Neural cell (in vitro differentiated cells): ENCODE results near the gene ASXL1. TPM values are rescaled to one million over a fixed set of nuclear protein-coding genes. Genes with fewer than 3 reads are reported as not detected.

ENCODE experiments used
- H2AFZ ChIP-seq: fragments of 200-600, 300-800 bp; sonication (generic), shearing (Covaris generic); 2 replicates; pipeline ENCODE4 v1.6.0; 2014; ENCODE audit warnings: low read depth, mild to moderate bottlenecking, antibody characterized with exemption, low read length, moderate library complexity
- H3F3A ChIP-seq: fragments of 200-600 bp; shearing (Covaris generic); 2 replicates; pipeline ENCODE4 v1.6.1; 2016; ENCODE audit warnings: mild to moderate bottlenecking, moderate library complexity, mixed read lengths, antibody characterized with exemption, low read length; ENCODE audit not compliant: insufficient read depth, poor library complexity, severe bottlenecking
- H3K27ac ChIP-seq: fragments of 200-600, 300-800 bp; sonication (generic), shearing (Covaris generic); 2 replicates; pipeline ENCODE4 v1.5.1; 2014; ENCODE audit warnings: mild to moderate bottlenecking, low read length, moderate library complexity
- H3K27me3 ChIP-seq: fragments of 300-800, 200-600 bp; sonication (generic), shearing (Covaris generic); 2 replicates; pipeline ENCODE4 v1.6.0; 2014; ENCODE audit warnings: mild to moderate bottlenecking, low read depth, low read length, moderate library complexity; ENCODE audit not compliant: insufficient read depth
- H3K36me3 ChIP-seq: fragments of 300-800, 200-600 bp; sonication (generic), shearing (Covaris generic); 2 replicates; pipeline ENCODE4 v1.5.1; 2014; ENCODE audit warnings: mild to moderate bottlenecking, antibody characterized with exemption, low read length, moderate library complexity; ENCODE audit not compliant: insufficient read depth
- H3K4me2 ChIP-seq: fragments of 300-800, 200-600 bp; sonication (generic), shearing (Covaris generic); 2 replicates; pipeline ENCODE4 v1.6.0; 2014; ENCODE audit warnings: mild to moderate bottlenecking, low read length
- H3K4me3 ChIP-seq: fragments of 300-800, 200-600 bp; sonication (generic), shearing (Covaris generic); 2 replicates; pipeline ENCODE4 v1.5.1; 2014; ENCODE audit warnings: mild to moderate bottlenecking, low read length, moderate library complexity
- H3K79me2 ChIP-seq: fragments of 200-600 bp; shearing (Covaris generic); replicated peaks from 2 replicates; pipeline ENCODE4 v1.6.0; 2014; ENCODE audit warnings: mild to moderate bottlenecking, low read length, moderate library complexity; ENCODE audit not compliant: insufficient read depth
- H3K9ac ChIP-seq: fragments of 300-800, 200-600 bp; sonication (generic), shearing (Covaris generic); 2 replicates; pipeline ENCODE4 v1.6.1; 2016; ENCODE audit warnings: mild to moderate bottlenecking, low read length, mixed read lengths
- H3K9me2 ChIP-seq: fragments of 200-600 bp; shearing (Covaris generic); 2 replicates; pipeline ENCODE4 v1.6.1; 2016; ENCODE audit warnings: mild to moderate bottlenecking, low read length, mixed read lengths; ENCODE audit not compliant: insufficient read depth
- H3K9me3 ChIP-seq: fragments of 200-600, 300-800 bp; sonication (generic), shearing (Covaris generic); 2 replicates; pipeline ENCODE4 v1.6.1; 2016; ENCODE audit warnings: mild to moderate bottlenecking, mixed run types, low read length, moderate library complexity, mixed read lengths
- H4K20me1 ChIP-seq: fragments of 200-600 bp; shearing (Covaris generic); 2 replicates; pipeline ENCODE4 v1.6.1; 2016; ENCODE audit warnings: mild to moderate bottlenecking, mixed run types; ENCODE audit not compliant: insufficient read depth
- EP300 ChIP-seq: fragments of 450-650 bp; conservative IDR thresholded peaks from 2 replicates; pipeline ENCODE4 v1.6.1; 2014; ENCODE audit warnings: antibody characterized with exemption, mild to moderate bottlenecking, moderate library complexity; ENCODE audit not compliant: poor library complexity, severe bottlenecking
- EZH2 ChIP-seq: fragments of 200-600, 300-800 bp; shearing (Covaris generic), sonication (generic); IDR thresholded peaks from 2 replicates; pipeline ENCODE4 v1.6.1; 2014; ENCODE audit warnings: antibody characterized with exemption, low read length, borderline replicate concordance, mild to moderate bottlenecking; ENCODE audit not compliant: insufficient read depth, poor library complexity, severe bottlenecking
- MXI1 ChIP-seq: fragments of 450-650 bp; conservative IDR thresholded peaks from 2 replicates; pipeline ENCODE4 v1.6.1; 2014; ENCODE audit warnings: antibody characterized with exemption, mild to moderate bottlenecking; ENCODE audit not compliant: poor library complexity, severe bottlenecking
- POLR2AphosphoS5 ChIP-seq: IDR thresholded peaks from 2 replicates; pipeline ENCODE4 v1.6.1; 2012
- RAD21 ChIP-seq: fragments of 450-650 bp; conservative IDR thresholded peaks from 2 replicates; pipeline ENCODE4 v1.6.1; 2014; ENCODE audit warnings: antibody characterized with exemption, mild to moderate bottlenecking, moderate library complexity
- SMC3 ChIP-seq: fragments of 450-650 bp; conservative IDR thresholded peaks from 2 replicates; pipeline ENCODE4 v1.6.1; 2014; ENCODE audit warnings: antibody characterized with exemption, mild to moderate bottlenecking, moderate library complexity; ENCODE audit not compliant: poor library complexity
- TAF1 ChIP-seq: IDR thresholded peaks from 2 replicates; pipeline ENCODE4 v1.6.1; 2012; ENCODE audit warnings: low read depth
- polyA plus RNA-seq: library from polyadenylated mRNA; depleted of rRNA; stranded (reverse); fragments of >200 nt; gene quantifications from 2 replicates; pipeline ENCODE4 v1.2.3, GENCODE V29; 2014
- TF ChIP-seq, protein P1 (sequence below): fragments of 450-650 bp; IDR thresholded peaks from 2 replicates; pipeline ENCODE4 v1.5.1; 2014; ENCODE audit warnings: antibody characterized with exemption, mild to moderate bottlenecking, moderate library complexity; ENCODE audit not compliant: poor library complexity, severe bottlenecking
- TF ChIP-seq, protein P2 (sequence below): IDR thresholded peaks from 2 replicates; pipeline ENCODE4 v1.6.1; 2012; ENCODE audit warnings: borderline replicate concordance

ASXL1 gene
- polyA plus RNA-seq, 1 donor from 2014 or later: 45.9 TPM

DNA sequence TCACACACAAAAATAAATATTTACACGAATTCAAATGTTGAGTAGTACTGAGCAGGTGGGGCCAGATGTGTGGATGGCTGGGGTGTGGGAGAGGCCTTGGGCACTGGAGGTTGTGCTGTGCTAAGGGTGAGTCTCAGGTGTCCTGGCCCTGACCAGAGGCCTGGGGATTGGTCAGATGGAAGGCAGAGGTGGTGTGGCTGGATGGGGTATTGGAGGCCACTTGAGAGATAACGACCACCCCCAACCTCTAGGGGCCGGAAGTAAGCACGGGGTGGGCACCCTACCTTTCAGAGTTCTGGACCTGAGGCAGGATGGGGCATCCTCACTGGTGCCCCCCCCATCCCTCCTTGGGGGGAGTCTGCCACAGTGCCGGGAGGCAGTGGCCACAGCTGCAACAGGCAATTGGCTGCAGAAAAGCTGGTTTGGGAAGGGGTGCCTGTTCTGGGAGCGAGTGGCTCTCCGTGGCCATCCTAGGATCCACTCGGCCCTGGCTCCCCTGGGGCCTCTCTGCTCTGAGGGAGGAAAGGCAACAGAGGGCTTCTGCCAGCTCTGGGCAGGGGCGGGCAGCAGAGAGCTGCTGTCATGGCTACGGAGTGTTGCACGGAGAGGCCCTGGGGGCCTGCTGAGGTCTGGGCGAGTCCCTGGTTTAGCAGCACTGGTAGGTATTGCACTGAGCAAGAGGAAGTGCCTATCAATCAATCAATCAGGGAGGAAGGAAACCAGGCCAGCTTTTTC lies 87.6 kb downstream of the ASXL1 start:
- H3K79me2 ChIP-seq: no peaks in the 10 kb centered on the region
- peaks cover 8% of the 10 kb centered on the region for H3K36me3 ChIP-seq
- no peak overlapping the region for H3K9ac ChIP-seq
- no peak overlapping the region for H2AFZ ChIP-seq
- no peaks in the 10 kb centered on the region for H3K27me3 ChIP-seq
- no peaks in the 10 kb centered on the region for H3F3A ChIP-seq
- TF ChIP-seq EP300 (no peak), EZH2 (no peak), POLR2AphosphoS5 (no peak), TAF1 (no peak), SMC3 (no peak), MXI1 (no peak), RAD21 (no peak)
- TF ChIP-seq, protein P1, sequence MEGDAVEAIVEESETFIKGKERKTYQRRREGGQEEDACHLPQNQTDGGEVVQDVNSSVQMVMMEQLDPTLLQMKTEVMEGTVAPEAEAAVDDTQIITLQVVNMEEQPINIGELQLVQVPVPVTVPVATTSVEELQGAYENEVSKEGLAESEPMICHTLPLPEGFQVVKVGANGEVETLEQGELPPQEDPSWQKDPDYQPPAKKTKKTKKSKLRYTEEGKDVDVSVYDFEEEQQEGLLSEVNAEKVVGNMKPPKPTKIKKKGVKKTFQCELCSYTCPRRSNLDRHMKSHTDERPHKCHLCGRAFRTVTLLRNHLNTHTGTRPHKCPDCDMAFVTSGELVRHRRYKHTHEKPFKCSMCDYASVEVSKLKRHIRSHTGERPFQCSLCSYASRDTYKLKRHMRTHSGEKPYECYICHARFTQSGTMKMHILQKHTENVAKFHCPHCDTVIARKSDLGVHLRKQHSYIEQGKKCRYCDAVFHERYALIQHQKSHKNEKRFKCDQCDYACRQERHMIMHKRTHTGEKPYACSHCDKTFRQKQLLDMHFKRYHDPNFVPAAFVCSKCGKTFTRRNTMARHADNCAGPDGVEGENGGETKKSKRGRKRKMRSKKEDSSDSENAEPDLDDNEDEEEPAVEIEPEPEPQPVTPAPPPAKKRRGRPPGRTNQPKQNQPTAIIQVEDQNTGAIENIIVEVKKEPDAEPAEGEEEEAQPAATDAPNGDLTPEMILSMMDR: no peak
- TF ChIP-seq, protein P2, sequence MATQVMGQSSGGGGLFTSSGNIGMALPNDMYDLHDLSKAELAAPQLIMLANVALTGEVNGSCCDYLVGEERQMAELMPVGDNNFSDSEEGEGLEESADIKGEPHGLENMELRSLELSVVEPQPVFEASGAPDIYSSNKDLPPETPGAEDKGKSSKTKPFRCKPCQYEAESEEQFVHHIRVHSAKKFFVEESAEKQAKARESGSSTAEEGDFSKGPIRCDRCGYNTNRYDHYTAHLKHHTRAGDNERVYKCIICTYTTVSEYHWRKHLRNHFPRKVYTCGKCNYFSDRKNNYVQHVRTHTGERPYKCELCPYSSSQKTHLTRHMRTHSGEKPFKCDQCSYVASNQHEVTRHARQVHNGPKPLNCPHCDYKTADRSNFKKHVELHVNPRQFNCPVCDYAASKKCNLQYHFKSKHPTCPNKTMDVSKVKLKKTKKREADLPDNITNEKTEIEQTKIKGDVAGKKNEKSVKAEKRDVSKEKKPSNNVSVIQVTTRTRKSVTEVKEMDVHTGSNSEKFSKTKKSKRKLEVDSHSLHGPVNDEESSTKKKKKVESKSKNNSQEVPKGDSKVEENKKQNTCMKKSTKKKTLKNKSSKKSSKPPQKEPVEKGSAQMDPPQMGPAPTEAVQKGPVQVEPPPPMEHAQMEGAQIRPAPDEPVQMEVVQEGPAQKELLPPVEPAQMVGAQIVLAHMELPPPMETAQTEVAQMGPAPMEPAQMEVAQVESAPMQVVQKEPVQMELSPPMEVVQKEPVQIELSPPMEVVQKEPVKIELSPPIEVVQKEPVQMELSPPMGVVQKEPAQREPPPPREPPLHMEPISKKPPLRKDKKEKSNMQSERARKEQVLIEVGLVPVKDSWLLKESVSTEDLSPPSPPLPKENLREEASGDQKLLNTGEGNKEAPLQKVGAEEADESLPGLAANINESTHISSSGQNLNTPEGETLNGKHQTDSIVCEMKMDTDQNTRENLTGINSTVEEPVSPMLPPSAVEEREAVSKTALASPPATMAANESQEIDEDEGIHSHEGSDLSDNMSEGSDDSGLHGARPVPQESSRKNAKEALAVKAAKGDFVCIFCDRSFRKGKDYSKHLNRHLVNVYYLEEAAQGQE: no peak
- H3K27ac ChIP-seq: no peak overlapping the region
- no peak overlapping the region for H3K4me2 ChIP-seq
- H3K4me3 ChIP-seq: no peak overlapping the region
- H3K9me3 ChIP-seq: no peaks in the 10 kb centered on the region
- H4K20me1 ChIP-seq: no peaks in the 10 kb centered on the region
- no peaks in the 10 kb centered on the region for H3K9me2 ChIP-seq

DNA sequence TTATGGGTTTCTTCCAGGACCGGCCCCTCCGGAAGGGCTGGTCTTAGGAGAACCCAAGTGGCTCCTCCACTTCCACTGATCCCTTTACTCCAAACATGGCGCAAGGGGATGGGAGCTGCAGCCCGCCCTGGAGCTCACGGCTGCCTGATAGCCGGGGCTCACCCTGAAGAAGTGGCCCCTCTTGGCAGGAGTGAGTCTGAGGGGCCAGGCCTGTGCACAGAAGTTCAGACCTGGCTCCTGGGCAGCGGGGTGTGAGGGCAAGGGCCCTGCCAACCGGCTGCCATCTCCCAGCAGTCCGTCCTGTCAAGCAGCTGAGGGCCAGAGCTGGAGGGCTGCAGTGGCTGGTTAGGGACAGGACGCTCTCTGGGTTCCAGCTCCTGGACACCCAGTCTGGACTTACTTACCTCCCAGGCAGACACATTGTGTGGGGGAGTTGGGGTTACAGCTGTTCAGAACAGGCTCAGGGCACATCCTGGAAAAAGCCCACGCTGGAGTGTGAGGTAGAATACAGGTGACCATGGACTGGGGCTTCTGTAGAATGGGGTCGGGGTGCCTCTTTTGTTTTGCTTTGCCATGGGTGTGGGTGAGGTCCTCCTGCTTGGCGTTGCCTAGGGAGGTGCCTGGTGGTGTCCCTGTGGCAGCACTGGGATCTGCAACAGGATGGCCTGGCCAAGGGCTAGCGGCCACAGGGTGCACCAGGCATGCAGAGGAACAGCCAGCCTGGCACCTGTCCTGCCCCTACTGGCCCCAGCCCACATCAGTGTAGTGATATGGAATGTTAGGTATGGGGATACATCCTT lies 88.4 kb downstream of the ASXL1 start:
- Histone ChIP-seq H3K79me2 (no peaks in the 10 kb centered on the region), H2AFZ (no peak overlapping the region), H3K9me2 (no peaks in the 10 kb centered on the region), H3K4me3 (no peak overlapping the region), H3K9me3 (no peaks in the 10 kb centered on the region), H3K27ac (no peak overlapping the region), H3K4me2 (no peak overlapping the region), H3K27me3 (no peaks in the 10 kb centered on the region), H3K36me3 (peaks cover 8% of the 10 kb centered on the region), H3K9ac (no peak overlapping the region), H3F3A (no peaks in the 10 kb centered on the region), H4K20me1 (no peaks in the 10 kb centered on the region)
- TF ChIP-seq TAF1 (no peak), RAD21 (no peak), EZH2 (no peak), POLR2AphosphoS5 (no peak), SMC3 (no peak), EP300 (no peak), MXI1 (no peak)
- TF ChIP-seq, protein P1: no peak
- TF ChIP-seq, protein P2: no peak
